GM21786 (cell line): ENCODE measurements around the gene PMS1.
A peak's percentile ranks its signal among the peaks of the same experiment; 100 is the strongest.
"Not testable (repeated sequence)": the region's sequence is repeated elsewhere in the genome, so short reads cannot be mapped to it uniquely, and the experiment has no call there.

ENCODE experiments used
- ATAC-seq: cut with Tn5 transposase; IDR thresholded peaks from one replicate; pipeline ENCODE4 v1.9.1; 2021; ENCODE audit not compliant: unreplicated experiment

PMS1 gene

DNA sequence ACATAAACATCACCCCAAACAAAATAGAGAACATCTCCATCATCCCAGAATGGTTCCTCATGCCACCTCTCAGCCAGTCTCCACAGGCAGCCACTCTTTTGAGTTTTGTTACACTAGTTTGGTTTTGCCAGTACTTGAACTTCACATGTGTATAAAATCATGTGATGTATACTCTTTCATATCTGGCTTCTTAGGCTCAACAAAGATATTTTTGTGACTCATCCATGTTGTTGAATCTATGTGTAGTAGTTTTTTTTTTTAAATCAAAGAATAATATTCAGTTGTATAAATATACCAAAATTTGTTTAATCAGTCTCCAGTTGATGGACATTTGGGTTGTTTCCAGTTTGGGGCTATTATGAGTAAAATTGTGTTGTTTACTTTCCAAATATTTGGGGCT is 75.9 kb downstream of the PMS1 start:
- ATAC-seq: no peak

DNA sequence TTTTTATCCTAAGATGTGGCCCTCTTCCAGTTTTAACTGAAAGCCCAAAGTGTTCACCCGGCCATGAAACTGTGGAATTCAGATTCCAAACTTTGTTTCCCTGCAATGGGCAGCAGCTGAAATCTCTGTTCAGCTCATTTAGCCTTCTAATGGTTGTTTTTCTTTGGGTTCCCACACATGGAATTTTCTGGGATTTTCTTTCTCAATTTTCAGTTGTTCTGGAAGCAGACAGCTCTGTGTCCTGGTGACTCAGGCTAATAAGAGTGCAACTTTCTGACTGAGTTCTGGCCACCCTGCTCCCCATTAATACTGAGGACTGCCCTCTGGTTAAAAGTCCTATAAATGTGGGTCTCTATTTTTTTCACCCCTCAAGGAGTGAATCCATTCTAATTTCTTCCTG is 78.5 kb downstream of the PMS1 start:
- no peak for ATAC-seq

DNA sequence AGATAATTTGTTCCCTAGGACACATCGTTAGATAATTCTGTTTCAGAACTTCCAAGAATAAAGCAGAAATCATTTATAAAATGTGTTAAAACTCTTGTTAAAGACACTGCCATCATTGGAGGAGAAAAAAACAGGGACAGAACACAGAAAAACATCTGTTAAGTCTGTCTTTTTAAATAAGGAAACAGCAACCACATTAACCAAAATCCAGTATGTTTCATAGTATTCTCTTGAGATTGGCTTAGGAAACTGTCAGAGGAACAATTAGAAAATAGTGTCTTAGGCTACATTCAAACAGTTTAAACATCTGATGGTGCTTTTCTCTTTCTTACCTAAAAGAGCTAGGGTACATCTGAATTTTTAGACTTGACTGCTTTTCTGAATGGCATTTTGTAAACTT is 81.6 kb downstream of the PMS1 start:
- ATAC-seq: no peak

DNA sequence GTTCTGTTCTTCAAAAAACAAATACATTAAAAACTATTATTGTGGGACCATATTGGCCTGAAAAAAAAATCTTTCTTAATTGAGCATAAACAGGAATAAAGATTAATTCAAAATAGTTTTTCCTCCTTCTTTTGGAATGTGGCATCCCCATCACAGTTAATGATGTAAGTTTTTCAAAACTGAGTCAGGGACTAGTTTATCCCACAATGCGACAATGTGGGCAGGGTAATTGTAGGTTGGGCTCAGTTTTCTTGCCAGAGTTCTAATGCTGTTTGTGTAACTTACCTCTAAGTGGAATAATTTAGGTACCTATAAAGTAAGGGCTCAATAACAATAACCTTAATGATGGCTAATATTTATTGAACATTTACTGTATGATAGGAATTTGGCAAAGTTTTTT is 82.0 kb downstream of the PMS1 start:
- no peak for ATAC-seq

DNA sequence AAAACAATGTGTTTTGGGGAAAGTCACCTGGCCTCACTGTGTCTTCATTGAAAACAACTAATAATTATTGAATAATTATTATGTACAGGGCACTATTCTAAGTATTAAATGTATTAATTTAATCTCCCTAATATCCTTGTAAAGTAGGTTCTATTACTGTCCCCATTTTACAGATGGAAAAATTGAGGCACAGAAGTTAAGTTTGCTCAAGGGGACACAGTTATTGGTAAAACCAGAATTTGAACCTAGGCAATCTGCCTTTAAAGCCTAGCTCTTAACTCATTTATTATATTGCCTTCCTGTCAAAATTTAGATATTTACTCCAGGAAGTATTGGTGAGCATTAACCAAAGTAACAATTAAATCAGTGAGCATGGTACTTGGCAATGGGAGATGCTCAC is 84.6 kb downstream of the PMS1 start:
- ATAC-seq: no peak

DNA sequence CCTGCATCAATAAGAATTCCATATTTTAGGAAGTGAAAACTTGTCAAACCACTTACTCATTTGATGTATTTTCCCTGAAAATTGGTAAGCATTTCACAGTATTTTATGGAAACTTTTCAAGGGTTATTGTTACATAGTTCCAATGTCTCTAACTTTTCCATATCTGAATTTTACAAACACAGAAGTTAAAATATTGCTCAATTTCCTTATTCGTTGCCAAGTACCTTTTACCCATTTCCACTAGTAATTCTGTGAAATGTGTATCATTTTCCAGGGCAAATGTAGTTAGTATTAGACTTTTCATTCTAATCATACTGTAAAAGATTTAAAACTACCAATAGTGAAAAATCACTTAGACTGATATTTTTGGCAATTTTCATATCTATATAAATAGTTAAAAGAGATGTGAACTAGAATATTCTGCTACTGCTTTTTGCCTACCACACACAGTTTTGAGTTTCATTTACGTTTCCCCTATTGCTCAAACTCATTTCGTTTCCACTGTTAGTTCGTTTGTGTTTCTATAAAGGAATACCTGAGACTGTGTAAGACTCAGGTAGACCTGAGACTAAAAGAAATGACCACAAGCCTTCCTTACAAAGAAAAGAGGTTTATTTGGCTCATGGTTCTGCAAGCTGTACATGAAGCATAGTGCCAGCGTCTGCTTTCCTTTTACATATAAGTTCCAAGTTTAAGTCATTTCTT is 86.3 kb downstream of the PMS1 start:
- ATAC-seq: peak; percentile 52

DNA sequence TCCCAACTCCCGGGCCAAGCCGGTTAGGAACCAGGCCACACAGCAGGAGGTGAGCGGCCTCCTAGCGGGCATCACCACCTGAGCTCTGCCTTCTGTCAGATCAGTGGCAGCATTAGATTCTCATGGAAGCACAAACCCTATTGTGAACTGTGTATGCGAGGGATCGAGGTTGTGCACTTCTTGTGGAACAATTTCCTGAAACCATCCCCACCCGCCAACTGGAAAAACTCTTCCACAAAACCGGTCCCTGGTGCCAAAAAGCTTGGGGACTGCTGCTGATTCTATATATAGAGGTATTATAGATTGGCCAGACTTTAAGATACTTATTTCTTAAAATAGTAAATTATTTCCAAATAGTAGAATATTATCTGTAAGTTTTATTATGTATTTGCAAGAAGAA is 89.4 kb downstream of the PMS1 start:
- ATAC-seq: no peak

DNA sequence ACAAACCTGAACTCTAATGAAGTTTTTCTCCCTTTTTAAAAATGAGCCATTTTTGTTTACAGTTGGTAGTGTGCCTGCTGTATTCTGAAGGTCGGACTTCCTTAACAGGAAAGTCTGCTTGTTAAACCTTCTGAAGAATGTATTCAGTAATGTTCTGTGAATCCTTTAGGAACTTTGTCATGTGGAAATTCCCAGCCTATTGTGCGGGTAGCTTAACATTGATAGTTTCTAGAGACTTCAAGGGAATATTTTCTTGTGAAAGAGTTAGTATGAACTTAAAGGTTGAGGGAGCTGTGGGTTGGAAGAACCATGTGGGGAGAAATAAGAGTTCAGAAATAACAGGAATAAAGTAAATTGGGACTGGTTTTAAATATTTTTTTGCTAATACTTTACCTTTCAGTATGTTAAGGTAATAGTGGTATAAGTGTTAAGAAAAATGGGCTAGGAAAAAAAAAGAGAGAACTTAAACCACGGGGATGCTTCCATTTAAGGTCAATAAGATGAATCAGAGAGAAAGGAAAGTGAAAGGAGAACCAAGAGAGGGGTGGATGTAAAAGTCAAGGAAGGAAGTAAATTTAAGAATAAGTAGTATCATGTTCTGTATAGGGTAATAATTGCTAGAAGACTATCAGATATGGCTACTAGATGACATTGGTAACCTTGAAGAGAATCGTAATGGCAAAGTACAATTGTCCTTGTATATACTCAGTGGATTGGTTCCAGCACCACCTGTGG is 90.5 kb downstream of the PMS1 start:
- ATAC-seq: peak; percentile 57

DNA sequence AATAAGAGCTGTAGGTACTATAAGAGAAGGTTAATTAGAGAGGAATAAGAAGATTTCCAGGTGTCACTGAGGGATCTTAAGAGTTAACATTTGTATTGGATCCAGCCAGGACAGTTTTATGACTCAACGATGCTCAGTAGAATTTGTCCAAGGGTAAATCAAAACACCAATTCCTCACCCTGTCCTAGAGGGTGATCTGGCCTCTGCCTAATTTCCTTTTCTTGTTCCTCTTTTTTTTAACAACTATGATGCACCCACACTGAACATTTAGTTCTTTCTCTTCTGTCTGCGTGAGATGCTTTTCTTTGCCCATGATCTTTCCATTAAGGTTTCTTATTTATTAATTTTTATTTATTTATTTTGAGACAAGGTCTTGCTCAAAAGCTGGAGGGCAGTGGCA is 92.0 kb downstream of the PMS1 start:
- ATAC-seq: no peak

DNA sequence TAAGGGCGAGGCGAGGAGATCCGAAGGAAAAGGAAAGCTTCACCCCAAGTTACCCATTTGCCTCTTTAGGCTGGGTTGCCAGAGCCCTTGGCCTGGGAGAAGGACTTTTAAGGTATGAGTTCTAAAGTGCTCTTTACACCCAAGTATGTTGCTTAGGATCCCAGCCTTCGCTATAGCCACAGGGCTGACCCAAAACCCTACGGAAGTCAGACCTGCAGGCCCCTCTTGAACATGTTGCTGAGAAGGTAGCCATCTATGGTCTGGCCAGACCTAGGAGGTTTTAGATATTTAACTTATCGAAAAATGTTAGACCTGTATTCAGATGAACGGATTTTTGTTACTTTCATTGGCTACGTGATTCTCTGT is 95.4 kb downstream of the PMS1 start:
- ATAC-seq: no peak

DNA sequence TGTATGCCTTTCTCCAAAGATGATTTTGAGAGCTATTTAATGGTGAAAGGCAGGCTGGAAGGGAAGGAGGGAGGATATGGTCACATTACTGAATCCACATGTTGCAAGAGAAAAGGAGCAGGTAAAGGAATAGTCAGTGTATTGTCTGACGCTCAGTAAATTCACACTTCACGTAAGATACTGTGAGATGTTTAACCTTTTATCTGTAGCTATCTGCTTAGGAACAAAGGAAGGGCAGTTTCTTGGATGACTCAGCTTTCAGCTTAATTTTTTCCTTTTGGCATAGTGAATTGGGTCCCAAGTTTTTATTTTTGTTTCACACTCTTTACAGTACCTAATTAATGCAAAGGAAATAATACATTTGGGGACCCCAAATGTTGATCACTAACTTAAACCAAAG is 96.2 kb downstream of the PMS1 start:
- ATAC-seq: no peak

DNA sequence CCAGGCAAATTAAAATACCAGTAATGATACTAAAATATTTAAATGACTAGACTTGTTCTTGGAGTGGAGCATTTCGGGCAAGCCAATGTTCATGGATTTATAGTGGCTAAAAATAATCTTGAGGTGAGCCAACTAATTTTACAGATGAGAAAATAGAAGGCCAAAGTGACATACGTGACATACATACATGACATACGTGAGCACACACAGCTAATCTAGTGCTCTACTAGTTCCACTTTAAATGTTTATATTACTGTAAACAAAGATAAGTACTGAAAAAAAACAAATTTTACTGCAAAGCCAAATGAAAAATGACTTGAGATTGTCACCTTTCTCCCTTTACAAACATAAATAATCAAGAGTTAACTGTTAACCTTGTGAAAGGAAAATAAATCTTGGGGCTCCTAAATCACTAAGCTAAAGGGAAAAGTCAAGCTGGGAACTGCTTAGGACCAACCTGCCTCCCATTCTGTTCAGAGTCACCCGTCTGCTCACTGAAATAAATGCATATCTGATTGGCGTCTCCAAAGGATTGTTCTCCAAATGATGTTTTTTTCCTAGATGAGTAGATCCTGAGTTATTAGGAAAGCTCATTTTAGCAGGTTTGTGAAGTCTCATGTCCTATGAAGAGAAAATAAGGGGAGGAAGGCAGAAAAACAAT is 96.7 kb downstream of the PMS1 start:
- ATAC-seq: no peak

DNA sequence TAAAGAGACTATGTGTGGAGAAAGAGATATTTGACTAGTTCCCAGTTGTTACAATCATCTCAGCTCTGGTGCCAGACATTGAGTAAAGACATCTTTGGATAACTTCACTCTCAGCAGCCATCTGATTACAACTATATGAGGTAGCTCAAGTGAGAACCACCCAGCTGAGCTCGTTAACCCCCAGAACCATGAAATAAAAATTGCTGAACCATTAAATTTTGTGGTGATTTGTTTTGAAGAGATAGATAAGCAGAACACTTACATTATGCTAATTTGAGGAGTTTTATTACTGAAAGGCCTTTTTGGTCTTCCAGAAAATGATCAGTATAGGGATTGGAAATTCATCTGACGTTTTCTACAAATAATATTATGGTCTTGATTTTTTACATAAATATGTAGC is 101.1 kb downstream of the PMS1 start:
- ATAC-seq: no peak

DNA sequence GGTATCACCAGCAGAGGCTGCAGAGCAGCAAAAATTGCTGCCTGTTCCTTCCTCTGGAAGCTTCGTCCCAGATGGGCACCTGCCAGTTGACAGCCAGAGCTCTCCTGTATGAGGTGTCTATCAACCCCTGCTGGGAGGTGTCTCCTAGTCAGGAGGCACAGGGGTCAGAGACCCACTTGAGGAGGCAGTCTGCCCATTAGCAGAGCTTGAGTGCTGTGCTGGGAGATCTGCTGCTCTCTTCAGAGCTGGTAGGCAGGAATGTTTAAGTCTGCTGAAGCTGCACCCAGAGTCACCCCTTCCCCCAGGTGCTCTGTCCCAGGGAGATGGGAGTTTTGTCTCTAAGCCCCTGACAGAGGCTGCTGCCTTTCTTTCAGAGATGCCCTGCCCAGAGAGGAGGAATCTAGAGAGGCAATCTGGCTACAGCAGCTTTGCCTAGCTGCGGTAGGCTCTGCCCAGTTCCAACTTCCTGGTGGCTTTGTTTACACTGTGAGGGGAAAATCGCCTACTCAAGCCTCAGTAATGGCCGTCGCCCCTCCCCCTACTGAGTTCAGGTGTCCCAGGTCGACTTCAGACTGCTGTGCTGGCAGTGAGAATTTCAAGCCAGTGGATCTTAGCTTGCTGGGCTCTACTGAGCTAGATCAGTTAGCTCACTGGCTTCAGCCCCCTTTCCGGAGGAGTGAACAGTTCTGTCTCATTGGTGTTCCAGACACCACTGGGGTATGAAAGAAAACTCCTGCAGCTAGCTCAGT is 108.5 kb downstream of the PMS1 start:
- ATAC-seq: not testable (repeated sequence)

DNA sequence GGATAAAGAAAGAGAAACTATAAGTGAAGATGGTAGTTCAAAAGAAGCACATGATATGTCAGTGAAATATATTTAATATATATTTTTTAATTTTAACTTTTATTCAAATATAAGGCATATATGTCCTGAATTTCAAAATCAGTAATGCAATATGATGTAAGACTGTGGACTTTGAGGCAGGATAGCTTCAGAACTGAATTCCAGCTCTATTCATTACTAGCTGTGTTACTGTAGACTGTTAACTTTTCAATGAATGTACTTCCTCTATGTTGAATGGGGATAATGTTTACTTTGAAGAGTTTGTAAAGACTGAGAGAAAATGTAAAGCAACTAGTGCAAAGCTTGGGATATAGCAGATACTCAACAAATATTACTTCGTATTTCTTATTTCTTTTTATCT is 112.6 kb downstream of the PMS1 start:
- ATAC-seq: no peak

DNA sequence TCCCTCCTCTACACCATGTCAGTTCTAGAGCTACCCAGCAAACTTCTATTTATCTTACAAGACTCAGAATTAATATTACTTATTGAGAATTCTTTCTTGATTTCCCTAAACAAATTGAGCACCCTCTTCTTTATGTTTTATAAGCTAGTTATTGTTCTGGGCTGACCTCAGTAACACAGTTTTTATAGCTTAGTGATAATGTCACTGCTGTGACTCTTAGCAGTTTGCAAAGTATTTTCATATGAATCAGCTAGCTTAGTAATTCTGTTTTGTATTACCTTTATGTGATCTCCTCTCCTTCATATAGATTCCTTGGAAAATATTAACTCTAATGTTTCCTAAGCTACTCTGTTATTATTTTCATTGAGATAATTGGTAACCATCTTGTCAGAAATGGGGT is 114.9 kb downstream of the PMS1 start:
- ATAC-seq: no peak

DNA sequence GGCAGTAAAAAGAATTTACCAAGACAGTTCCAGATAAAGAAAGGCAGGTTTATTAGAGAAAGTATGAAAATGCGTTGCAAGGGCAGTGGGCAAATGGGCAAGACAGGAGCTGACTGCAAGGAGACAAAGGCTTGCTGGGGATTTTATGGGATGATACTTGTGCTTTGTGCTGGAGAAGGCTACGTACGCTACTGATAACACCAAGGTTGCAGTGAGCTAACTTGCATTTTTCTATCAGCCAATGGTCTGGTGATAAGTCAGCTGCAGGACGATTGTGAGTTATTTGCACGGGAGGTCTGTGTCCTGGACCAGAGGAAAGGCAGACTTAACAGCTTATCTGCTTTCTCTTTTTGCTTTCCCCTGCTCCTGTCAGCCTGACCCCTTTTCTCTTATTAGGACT is 116.5 kb downstream of the PMS1 start:
- ATAC-seq: no peak

DNA sequence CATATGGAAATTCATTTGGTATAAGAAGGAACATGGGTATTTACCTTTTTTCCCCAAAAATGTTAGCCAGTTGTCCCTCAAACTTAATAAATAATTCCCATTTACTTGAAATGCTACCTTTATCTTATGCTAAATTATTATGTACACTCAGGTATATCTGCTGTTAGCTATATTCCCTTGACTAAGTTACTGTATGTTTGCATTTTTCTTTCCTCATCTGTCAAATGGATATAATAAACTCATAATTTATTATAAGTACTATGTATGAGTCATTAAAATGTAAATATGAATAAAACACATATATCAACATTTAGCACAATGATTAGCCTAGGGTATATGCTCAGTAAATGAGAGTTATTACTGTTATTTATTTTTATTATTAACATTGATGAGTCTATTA is 117.4 kb downstream of the PMS1 start:
- ATAC-seq: no peak

DNA sequence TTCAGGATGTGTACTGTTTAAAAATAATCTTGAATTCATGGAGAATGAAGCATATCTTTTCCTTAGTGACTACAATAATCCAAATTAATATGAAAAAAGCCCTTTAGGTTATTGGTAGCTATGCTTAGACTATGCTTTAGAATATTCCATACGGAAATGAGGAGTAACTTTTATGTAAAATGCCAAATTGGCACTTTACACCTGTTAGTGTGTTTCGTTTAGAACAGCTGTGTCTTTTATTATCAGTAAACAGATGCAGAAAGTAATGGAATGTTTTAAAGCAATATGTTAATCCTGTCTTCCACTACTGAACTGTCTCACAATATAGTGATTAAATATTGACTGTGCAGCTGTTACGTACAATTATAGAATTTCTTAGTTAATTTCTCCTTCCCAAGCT is 129.6 kb downstream of the PMS1 start:
- ATAC-seq: no peak

DNA sequence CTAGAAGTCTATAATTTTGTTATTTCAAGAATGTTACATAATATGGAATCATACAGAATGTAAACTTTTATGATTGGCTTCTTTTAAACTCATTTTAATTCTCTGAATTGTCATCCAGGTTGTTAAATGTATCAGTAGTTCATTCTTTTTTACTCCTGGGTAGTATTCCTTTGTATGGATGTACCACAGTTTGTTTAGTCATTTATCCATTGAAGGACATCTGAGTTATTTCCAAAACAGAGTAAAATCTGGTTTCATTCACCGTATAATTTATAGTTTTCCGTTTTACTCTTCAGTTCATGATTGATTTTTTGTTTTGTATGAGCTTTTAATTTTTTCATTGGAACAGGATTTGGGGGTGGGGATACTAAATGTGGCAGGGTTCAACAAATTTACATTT is 132.4 kb downstream of the PMS1 start:
- ATAC-seq: no peak
